Neural cell (in vitro differentiated cells): ENCODE measurements around the gene AVEN. TPM values are rescaled to one million over a fixed set of nuclear protein-coding genes. Genes with fewer than 3 reads are reported as not detected.

Source experiments
- H2AFZ ChIP-seq: fragments of 200-600, 300-800 bp; sonication (generic), shearing (Covaris generic); 2 replicates; pipeline ENCODE4 v1.6.0; 2014; ENCODE audit warnings: low read depth, mild to moderate bottlenecking, antibody characterized with exemption, low read length, moderate library complexity
- H3F3A ChIP-seq: fragments of 200-600 bp; shearing (Covaris generic); 2 replicates; pipeline ENCODE4 v1.6.1; 2016; ENCODE audit warnings: mild to moderate bottlenecking, moderate library complexity, mixed read lengths, antibody characterized with exemption, low read length; ENCODE audit not compliant: insufficient read depth, poor library complexity, severe bottlenecking
- H3K27ac ChIP-seq: fragments of 200-600, 300-800 bp; sonication (generic), shearing (Covaris generic); 2 replicates; pipeline ENCODE4 v1.5.1; 2014; ENCODE audit warnings: mild to moderate bottlenecking, low read length, moderate library complexity
- H3K27me3 ChIP-seq: fragments of 300-800, 200-600 bp; sonication (generic), shearing (Covaris generic); 2 replicates; pipeline ENCODE4 v1.6.0; 2014; ENCODE audit warnings: mild to moderate bottlenecking, low read depth, low read length, moderate library complexity; ENCODE audit not compliant: insufficient read depth
- H3K36me3 ChIP-seq: fragments of 300-800, 200-600 bp; sonication (generic), shearing (Covaris generic); 2 replicates; pipeline ENCODE4 v1.5.1; 2014; ENCODE audit warnings: mild to moderate bottlenecking, antibody characterized with exemption, low read length, moderate library complexity; ENCODE audit not compliant: insufficient read depth
- H3K4me2 ChIP-seq: fragments of 300-800, 200-600 bp; sonication (generic), shearing (Covaris generic); 2 replicates; pipeline ENCODE4 v1.6.0; 2014; ENCODE audit warnings: mild to moderate bottlenecking, low read length
- H3K4me3 ChIP-seq: fragments of 300-800, 200-600 bp; sonication (generic), shearing (Covaris generic); 2 replicates; pipeline ENCODE4 v1.5.1; 2014; ENCODE audit warnings: mild to moderate bottlenecking, low read length, moderate library complexity
- H3K79me2 ChIP-seq: fragments of 200-600 bp; shearing (Covaris generic); replicated peaks from 2 replicates; pipeline ENCODE4 v1.6.0; 2014; ENCODE audit warnings: mild to moderate bottlenecking, low read length, moderate library complexity; ENCODE audit not compliant: insufficient read depth
- H3K9ac ChIP-seq: fragments of 300-800, 200-600 bp; sonication (generic), shearing (Covaris generic); 2 replicates; pipeline ENCODE4 v1.6.1; 2016; ENCODE audit warnings: mild to moderate bottlenecking, low read length, mixed read lengths
- H3K9me2 ChIP-seq: fragments of 200-600 bp; shearing (Covaris generic); 2 replicates; pipeline ENCODE4 v1.6.1; 2016; ENCODE audit warnings: mild to moderate bottlenecking, low read length, mixed read lengths; ENCODE audit not compliant: insufficient read depth
- H3K9me3 ChIP-seq: fragments of 200-600, 300-800 bp; sonication (generic), shearing (Covaris generic); 2 replicates; pipeline ENCODE4 v1.6.1; 2016; ENCODE audit warnings: mild to moderate bottlenecking, mixed run types, low read length, moderate library complexity, mixed read lengths
- H4K20me1 ChIP-seq: fragments of 200-600 bp; shearing (Covaris generic); 2 replicates; pipeline ENCODE4 v1.6.1; 2016; ENCODE audit warnings: mild to moderate bottlenecking, mixed run types; ENCODE audit not compliant: insufficient read depth
- EP300 ChIP-seq: fragments of 450-650 bp; conservative IDR thresholded peaks from 2 replicates; pipeline ENCODE4 v1.6.1; 2014; ENCODE audit warnings: antibody characterized with exemption, mild to moderate bottlenecking, moderate library complexity; ENCODE audit not compliant: poor library complexity, severe bottlenecking
- EZH2 ChIP-seq: fragments of 200-600, 300-800 bp; shearing (Covaris generic), sonication (generic); IDR thresholded peaks from 2 replicates; pipeline ENCODE4 v1.6.1; 2014; ENCODE audit warnings: antibody characterized with exemption, low read length, borderline replicate concordance, mild to moderate bottlenecking; ENCODE audit not compliant: insufficient read depth, poor library complexity, severe bottlenecking
- MXI1 ChIP-seq: fragments of 450-650 bp; conservative IDR thresholded peaks from 2 replicates; pipeline ENCODE4 v1.6.1; 2014; ENCODE audit warnings: antibody characterized with exemption, mild to moderate bottlenecking; ENCODE audit not compliant: poor library complexity, severe bottlenecking
- POLR2AphosphoS5 ChIP-seq: IDR thresholded peaks from 2 replicates; pipeline ENCODE4 v1.6.1; 2012
- RAD21 ChIP-seq: fragments of 450-650 bp; conservative IDR thresholded peaks from 2 replicates; pipeline ENCODE4 v1.6.1; 2014; ENCODE audit warnings: antibody characterized with exemption, mild to moderate bottlenecking, moderate library complexity
- SMC3 ChIP-seq: fragments of 450-650 bp; conservative IDR thresholded peaks from 2 replicates; pipeline ENCODE4 v1.6.1; 2014; ENCODE audit warnings: antibody characterized with exemption, mild to moderate bottlenecking, moderate library complexity; ENCODE audit not compliant: poor library complexity
- TAF1 ChIP-seq: IDR thresholded peaks from 2 replicates; pipeline ENCODE4 v1.6.1; 2012; ENCODE audit warnings: low read depth
- polyA plus RNA-seq: library from polyadenylated mRNA; depleted of rRNA; stranded (reverse); fragments of >200 nt; gene quantifications from 2 replicates; pipeline ENCODE4 v1.2.3, GENCODE V29; 2014
- TF ChIP-seq, protein P1 (sequence below): fragments of 450-650 bp; IDR thresholded peaks from 2 replicates; pipeline ENCODE4 v1.5.1; 2014; ENCODE audit warnings: antibody characterized with exemption, mild to moderate bottlenecking, moderate library complexity; ENCODE audit not compliant: poor library complexity, severe bottlenecking
- TF ChIP-seq, protein P2 (sequence below): IDR thresholded peaks from 2 replicates; pipeline ENCODE4 v1.6.1; 2012; ENCODE audit warnings: borderline replicate concordance

The AVEN gene
- polyA plus RNA-seq, 1 donor from 2014 or later, result 14.1 TPM

DNA sequence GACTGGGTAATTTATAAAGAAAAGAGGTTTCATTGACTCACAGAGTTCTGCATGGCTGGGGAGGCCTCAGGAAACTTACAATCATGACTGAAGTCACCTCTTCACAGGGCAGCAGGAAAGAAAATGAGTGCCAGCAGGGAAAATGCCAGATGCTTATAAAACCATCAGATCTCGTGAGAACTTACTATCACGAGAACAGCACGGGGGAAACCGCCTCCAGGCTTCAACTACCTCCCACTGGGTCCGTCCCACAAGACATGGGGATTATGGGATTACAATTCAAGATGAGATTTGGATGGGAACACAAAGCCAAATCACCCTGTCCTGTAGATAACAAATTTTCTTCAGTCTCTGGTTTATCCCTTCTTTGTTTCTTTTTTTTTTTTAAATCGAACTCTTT lies 31.0 kb upstream of the AVEN start:
- no peak for TF ChIP-seq SMC3
- TF ChIP-seq EZH2, result no peak
- TF ChIP-seq, protein P1, sequence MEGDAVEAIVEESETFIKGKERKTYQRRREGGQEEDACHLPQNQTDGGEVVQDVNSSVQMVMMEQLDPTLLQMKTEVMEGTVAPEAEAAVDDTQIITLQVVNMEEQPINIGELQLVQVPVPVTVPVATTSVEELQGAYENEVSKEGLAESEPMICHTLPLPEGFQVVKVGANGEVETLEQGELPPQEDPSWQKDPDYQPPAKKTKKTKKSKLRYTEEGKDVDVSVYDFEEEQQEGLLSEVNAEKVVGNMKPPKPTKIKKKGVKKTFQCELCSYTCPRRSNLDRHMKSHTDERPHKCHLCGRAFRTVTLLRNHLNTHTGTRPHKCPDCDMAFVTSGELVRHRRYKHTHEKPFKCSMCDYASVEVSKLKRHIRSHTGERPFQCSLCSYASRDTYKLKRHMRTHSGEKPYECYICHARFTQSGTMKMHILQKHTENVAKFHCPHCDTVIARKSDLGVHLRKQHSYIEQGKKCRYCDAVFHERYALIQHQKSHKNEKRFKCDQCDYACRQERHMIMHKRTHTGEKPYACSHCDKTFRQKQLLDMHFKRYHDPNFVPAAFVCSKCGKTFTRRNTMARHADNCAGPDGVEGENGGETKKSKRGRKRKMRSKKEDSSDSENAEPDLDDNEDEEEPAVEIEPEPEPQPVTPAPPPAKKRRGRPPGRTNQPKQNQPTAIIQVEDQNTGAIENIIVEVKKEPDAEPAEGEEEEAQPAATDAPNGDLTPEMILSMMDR, result no peak
- TF ChIP-seq, protein P2, sequence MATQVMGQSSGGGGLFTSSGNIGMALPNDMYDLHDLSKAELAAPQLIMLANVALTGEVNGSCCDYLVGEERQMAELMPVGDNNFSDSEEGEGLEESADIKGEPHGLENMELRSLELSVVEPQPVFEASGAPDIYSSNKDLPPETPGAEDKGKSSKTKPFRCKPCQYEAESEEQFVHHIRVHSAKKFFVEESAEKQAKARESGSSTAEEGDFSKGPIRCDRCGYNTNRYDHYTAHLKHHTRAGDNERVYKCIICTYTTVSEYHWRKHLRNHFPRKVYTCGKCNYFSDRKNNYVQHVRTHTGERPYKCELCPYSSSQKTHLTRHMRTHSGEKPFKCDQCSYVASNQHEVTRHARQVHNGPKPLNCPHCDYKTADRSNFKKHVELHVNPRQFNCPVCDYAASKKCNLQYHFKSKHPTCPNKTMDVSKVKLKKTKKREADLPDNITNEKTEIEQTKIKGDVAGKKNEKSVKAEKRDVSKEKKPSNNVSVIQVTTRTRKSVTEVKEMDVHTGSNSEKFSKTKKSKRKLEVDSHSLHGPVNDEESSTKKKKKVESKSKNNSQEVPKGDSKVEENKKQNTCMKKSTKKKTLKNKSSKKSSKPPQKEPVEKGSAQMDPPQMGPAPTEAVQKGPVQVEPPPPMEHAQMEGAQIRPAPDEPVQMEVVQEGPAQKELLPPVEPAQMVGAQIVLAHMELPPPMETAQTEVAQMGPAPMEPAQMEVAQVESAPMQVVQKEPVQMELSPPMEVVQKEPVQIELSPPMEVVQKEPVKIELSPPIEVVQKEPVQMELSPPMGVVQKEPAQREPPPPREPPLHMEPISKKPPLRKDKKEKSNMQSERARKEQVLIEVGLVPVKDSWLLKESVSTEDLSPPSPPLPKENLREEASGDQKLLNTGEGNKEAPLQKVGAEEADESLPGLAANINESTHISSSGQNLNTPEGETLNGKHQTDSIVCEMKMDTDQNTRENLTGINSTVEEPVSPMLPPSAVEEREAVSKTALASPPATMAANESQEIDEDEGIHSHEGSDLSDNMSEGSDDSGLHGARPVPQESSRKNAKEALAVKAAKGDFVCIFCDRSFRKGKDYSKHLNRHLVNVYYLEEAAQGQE, result no peak
- no peak for TF ChIP-seq EP300
- no peak for TF ChIP-seq TAF1
- no peak for TF ChIP-seq RAD21
- H3F3A ChIP-seq, result no peaks in the 10 kb centered on the region
- H3K9me3 ChIP-seq, result no peaks in the 10 kb centered on the region
- no peak overlapping the region for H3K27ac ChIP-seq
- no peaks in the 10 kb centered on the region for H3K9me2 ChIP-seq
- no peaks in the 10 kb centered on the region for H4K20me1 ChIP-seq
- H2AFZ ChIP-seq, result no peak overlapping the region
- no peaks in the 10 kb centered on the region for H3K36me3 ChIP-seq
- no peak overlapping the region for H3K4me2 ChIP-seq
- no peaks in the 10 kb centered on the region for H3K27me3 ChIP-seq
- no peaks in the 10 kb centered on the region for H3K79me2 ChIP-seq
- no peak overlapping the region for H3K4me3 ChIP-seq
- H3K9ac ChIP-seq, result no peak overlapping the region

DNA sequence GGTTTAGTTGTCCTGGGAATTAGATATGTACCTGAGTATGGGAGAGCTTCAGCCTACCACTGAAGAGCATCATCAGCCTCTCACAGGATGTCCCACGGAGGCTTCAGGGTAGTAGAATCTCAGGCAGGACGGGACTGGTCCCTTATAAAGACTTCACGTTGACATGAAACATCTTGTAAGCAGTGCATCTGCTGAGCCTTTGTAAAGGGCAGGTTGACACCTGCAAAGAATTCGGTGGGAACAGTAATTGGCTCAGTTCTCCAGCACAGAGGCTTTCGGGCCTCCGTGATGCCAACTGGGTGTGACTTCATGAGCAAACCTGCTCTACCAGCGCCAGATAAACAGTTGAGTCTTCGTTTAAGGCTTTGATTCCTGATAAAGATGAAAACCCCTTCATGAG lies 26.9 kb upstream of the AVEN start:
- Histone ChIP-seq H3K4me2 (no peak overlapping the region), H2AFZ (no peak overlapping the region), H3K79me2 (no peaks in the 10 kb centered on the region), H4K20me1 (no peaks in the 10 kb centered on the region), H3K27me3 (no peaks in the 10 kb centered on the region), H3K9me2 (no peaks in the 10 kb centered on the region), H3K27ac (no peak overlapping the region), H3F3A (no peaks in the 10 kb centered on the region), H3K36me3 (no peaks in the 10 kb centered on the region), H3K4me3 (no peak overlapping the region), H3K9ac (no peak overlapping the region), H3K9me3 (no peaks in the 10 kb centered on the region)
- no peak for TF ChIP-seq POLR2AphosphoS5
- TF ChIP-seq, protein P2, result no peak
- no peak for TF ChIP-seq RAD21
- TF ChIP-seq EP300, result no peak
- TF ChIP-seq TAF1, result no peak
- no peak for TF ChIP-seq SMC3
- no peak for TF ChIP-seq MXI1
- TF ChIP-seq, protein P1, result no peak
- no peak for TF ChIP-seq EZH2
